Right kidney (tissue), 1 donor: Measurements from ENCODE around the gene VPS13C.
"Not testable (repeated sequence)": the region's sequence is repeated elsewhere in the genome, so short reads cannot be mapped to it uniquely, and the experiment has no call there.

Source experiments
- DNase-seq: peaks from one replicate; pipeline ENCODE4 v3.0.0-alpha.2; 2016

Gene VPS13C

GRCh38 chr15:62071711-62072308 lies 11.6 kb upstream of the VPS13C start:
- no peak for DNase-seq

- DNase-seq: no peak
Measured at GRCh38 chr15:62069551-62069950, 9.3 kb upstream of the VPS13C start.

DNA sequence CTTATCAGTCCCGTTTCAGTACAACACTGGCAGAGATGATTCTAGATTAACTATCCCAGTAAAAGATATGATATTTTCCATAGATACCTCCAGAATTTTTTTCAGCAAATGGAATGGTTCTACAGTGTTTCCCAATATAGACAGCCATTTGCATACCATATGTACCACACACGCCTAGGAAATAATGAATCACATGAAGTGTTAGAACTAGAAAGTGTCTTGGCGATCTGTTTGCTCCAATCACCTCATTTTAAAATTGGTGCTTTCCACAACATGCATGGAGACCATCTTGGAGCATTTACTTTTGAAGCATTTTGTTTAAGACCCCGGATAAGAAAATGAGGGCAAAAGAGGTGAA lies 8.5 kb upstream of the VPS13C start:
- DNase-seq: no peak

DNA sequence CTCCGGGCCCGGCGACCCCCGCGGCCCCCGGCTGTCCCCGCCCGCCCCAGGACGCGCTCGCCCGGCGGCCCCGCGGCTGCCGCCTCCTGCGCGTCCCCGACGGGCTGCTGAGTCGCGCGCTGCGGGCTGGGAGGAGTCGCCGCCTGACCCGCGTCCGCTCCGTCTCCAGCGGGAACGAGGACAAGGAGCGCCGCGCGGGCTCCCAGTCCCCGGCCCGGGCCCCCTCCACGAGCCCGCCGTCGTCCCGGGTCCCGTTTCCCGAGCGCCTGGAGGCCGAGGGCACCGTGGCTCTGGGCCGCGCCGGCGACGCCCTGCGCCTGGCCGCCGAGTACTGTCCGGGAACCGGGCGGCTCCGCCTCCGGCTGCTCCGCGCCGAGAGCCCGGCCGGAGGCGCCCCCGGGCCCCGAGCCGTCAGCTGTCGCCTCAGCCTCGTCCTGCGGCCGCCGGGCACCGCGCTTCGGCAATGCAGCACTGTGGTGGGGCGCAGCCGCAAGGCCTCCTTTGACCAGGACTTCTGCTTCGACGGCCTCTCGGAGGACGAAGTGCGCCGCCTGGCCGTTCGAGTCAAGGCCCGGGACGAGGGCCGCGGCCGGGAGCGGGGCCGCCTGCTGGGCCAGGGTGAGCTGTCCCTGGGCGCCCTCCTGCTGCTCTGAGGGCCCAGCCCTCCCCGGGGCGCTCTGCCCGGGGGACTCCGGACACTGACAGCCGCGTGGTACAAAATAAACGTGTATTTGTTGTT lies 8.0 kb upstream of the VPS13C start:
- DNase-seq: peak; percentile 71

DNA sequence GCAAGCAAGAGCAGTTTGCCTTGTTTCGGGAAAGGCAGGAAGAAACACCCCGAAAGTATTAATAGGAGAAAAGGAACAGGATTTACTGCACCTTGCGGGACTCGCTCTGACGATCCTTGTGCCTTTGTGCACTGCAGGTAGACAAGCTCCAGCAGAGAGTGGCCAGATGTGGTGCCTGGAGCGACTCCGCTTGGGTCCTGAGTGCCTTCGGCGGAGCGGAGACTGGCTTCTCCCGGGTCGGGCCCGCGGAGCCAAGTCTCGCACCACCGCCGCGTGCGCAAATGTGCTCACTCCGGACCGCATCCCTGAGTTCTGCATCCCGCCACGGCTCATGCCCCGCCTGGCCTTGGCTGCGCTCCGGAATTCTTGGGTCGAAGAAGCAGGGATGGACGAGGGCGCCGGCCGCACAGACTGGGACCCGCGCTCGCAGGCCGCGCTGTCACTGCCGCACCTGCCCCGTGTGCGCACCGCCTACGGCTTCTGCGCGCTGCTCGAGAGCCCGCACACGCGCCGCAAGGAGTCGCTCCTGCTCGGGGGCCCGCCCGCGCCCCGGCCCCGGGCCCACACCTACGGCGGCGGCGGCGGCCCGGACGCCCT lies 7.3 kb upstream of the VPS13C start:
- DNase-seq: peak; percentile 63

DNA sequence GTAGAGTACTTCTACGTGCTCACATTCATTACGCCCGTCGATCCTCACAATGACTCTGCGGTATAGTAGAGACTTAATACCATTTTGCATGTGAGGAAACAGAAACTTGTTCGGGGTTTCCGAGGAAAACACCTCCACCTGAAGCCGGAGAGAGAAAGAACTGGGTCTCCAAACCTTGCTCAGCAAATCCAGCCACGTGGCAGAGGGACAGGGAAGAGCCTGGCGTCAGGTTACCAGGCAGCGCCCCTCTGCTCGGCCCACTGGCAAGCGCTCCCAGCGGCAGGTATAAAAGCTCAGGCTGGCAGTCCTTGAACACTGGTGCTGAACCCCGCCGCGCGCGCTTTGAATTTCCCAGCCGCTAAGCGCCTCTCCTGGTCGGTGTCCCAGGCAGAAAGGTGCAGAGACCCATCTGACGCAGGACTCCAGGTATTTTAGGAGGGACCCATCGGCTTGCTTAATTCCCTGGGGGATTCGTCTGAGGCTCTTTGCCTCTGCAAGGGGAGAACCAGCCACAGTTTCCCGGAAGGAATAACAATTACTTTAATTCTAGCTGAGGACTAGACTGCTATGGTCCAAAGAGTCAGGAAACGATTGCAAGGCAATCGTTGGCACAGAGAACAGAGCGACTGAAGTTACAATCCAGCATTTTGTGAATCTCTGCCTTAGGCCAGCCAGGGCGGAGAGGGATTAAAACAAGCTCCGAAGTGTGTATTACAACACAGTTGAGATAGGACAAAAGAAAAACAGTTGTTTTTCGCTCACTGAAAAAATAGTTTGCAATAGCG lies 6.6 kb upstream of the VPS13C start, which contains the start of gene C2CD4A:
TSS of gene C2CD4A (plus strand) at position 315 of the 785 bp plus-strand sequence. CDS start 637 bp downstream, outside the sequence.
- peak; percentile 69 for DNase-seq

DNA sequence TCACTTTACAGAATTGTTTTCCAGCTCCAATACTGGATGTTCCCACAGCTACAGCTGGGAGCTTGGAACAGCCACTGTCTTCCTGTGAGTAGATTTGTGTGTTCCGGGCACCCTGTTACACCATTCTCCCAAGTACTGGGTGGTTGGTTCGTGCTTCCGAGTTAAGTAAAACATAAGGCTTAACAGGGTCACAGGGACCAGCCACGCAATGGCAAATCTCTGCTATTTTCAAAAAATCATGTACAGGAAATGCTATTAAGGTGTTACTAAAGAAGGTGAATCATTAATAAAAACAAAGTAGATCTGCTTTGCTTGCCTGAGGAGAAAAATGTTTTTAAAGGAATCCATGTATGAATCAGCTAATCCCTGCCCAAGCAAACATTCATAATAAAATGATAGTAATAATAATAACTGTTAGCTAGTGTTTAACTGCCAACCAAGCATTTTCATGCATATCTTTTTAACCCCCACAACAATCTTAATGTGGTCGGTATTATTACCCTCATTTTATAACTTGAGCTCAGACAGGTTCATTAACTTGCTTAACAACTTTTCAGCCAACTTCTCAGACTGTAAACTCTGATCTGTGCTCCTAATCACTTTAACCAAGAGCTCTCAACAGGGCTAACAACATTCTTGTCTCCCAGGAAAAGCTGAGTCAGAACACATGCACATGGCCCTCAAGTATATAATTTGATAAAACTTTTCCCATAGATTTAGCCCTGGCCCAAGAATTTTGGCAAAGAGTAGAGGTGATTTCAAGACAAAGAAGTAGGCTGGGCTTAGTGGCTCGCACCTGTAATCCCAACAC lies 3.8 kb upstream of the VPS13C start:
- peak; percentile 6 for DNase-seq

DNA sequence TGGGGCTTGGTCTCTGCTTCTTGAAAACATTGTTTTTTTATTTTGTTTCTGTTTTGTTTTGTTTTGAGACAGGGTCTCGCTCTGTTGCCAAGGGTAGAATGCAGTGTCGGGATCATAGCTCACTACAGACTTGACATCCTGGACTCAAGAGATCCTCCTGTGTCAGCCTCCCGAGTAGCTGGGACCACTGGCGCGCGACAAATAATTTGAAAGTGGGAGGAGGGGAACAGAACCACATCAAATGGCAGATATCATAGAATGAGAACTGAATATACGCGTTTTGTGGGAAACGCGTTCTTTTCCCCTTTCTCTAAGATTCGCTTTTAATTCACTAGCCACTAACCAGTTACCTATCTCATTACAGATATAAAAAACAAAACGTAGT lies 641 bp upstream of the VPS13C start:
- peak; percentile 2 for DNase-seq

DNA sequence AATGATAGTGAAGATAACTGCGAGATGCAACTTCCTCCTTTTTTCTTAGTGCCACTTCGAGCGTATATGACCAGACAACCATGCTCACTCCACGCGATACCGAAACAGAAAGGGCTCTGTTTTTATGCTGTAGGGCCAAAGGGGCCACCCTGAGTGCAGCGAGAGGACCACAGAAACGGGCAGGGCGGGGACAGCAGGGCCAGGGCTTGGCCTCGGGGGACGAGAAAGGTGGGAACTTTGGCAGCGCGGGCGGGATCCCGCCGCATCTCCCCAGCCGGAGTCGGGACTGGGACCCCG lies 483 bp downstream of the VPS13C start:
- no peak for DNase-seq

- DNase-seq: no peak
Measured at GRCh38 chr15:62059108-62059815, 985 bp downstream of the VPS13C start.

DNA sequence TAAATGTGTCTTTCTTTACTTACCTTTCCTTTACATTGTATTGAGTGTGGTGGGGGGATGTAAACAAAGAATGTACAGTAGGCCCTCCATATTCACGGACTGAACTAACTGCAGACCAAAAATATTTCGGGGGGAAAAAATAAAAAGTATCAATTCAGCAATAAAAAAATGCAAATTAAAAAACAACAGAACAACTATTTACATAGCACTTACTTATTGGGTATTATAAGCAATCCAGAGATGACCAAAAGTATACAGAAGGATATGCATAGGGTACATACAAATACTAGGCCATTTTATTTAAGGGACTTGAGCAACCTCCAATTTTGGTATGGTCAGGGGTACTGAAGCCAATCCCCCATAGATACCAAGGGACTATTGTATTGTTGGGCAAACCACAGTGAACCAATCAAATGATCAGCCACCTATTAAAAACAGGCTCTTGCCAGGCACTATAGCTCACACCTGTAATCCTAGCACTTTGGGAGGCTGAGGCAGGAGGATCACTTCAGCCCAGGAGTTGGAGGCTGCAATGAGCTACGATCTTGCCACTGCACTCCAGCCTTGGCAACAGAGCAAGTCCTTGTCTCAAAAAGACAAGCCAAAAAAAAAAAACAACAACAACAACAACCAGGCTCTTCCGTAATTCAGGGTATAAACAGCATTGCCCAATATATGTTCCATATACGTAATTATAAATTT lies 1.8 kb downstream of the VPS13C start:
- DNase-seq: no peak

- DNase-seq: no peak
Measured at GRCh38 chr15:62057341-62057980, 2.8 kb downstream of the VPS13C start.

DNA sequence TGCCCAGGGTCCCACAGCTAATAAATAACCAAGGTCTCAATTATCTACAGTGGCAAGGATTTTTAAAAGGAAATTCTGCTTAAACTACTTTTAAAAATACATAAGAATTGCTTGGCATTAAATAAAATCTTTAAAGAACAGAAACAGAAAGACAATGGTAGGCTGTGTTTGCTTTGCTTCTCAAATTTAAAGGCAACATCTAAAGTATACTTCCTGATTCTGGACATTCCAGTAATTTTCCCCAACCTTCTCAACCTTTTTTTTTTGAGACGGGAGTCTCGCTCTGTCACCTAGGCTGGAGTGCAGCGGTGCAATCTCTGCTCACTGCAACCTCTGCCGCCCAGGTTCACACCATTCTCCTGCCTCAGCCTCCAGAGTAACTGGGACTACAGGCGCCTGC lies 5.3 kb downstream of the VPS13C start:
- DNase-seq: no peak

- DNase-seq: no peak
Measured at GRCh38 chr15:62053439-62054085, 6.7 kb downstream of the VPS13C start.

- DNase-seq: no peak
Measured at GRCh38 chr15:62052713-62053112, 7.5 kb downstream of the VPS13C start.

DNA sequence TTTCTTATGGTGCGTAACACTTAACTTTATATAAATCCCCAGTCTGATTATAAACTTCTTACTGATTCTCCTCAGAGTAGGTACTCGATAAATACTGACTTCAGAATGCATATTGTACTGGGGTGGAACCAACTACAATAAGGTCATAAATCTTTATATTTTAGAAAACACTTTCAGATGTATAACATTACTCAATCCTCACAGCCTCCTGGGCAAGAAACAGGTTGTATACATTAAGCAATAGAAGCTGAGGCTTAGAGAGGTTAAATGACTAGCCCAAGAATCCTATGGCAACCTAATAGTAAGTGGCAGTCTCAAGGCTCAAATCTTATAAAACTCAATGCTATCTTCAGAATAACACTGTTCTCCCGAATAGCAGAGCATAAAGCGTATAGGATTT lies 9.1 kb downstream of the VPS13C start:
- DNase-seq: no peak

DNA sequence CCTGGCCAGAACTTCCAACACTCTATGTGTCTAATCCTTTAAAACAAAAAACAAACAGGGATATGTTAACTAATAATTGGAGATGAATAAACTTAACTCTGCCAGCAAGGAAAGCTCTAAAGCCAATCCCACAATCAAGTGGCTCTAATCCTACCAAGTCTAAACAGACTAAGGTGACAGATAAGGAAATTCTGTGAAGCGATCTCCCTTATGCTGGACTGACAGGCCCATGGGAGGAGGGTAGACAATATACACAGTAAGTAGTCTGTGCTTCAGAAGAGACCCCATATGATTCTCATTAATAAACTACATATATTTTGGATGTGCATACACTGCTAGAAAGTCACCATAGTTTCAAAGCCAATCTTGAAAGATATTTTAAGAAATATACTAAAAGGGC lies 10.1 kb downstream of the VPS13C start:
- DNase-seq: no peak

GRCh38 chr15:62048254-62048653 lies 12.0 kb downstream of the VPS13C start:
- DNase-seq: not testable (repeated sequence)

- DNase-seq: no peak
Measured at GRCh38 chr15:62047282-62047827, 12.9 kb downstream of the VPS13C start.
